K562 (cell line): ENCODE results near the gene CFAP221. TPM values are rescaled to one million over a fixed set of nuclear protein-coding genes. Genes with fewer than 3 reads are reported as not detected.

ENCODE experiments used
- ATAC-seq: fragments of 200-7000 bp; cut with Tn5 transposase; 3 replicates; pipeline ENCODE4 v1.9.1; 2020; ENCODE audit warnings: moderate library complexity
- BruUV-seq: library from RNA; stranded (reverse); fragments of 400-500 nt; replicated peaks from 2 replicates; lab custom pipeline; 2021; lab: Mats Ljungman, UMichigan
- CTCF ChIA-PET: fragments of 300-600 bp; formaldehyde crosslinking; extraction: SDS; loops from one replicate; lab custom pipeline; 2021; ENCODE audit warnings: low intra/inter-chr PET ratio; lab: Yijun Ruan, JAX
- POLR2A ChIA-PET: fragments of 300-600, 350-650 bp; sonication (Branson Sonifier 250); formaldehyde crosslinking; extraction: SDS; loops from one replicate; lab custom pipeline; 2021; ENCODE audit warnings: antibody characterized with exemption, inconsistent platforms; lab: Yijun Ruan, JAX
- DNase-seq, 4 experiments: peaks; one replicate each; pipeline versions ENCODE4 v3.0.0 to v3.0.0-alpha.2; 2011 to 2018; ENCODE audit warnings: low spot score in 3 of 4, mixed read lengths in 3 of 4; ENCODE audit errors: extremely low read depth in 1 of 4
- FAIRE-seq: peaks from 2 replicates; lab custom pipeline; 2011; peaks lifted over from hg19 to GRCh38; lab: Jason Lieb, UNC
- H2AFZ ChIP-seq: 2 replicates; pipeline ENCODE4 v1.6.0; 2011; ENCODE audit warnings: low read depth, low read length, control low read depth, inconsistent platforms
- H3K27ac ChIP-seq: fragments of 200-600 bp; 3 replicates; pipeline ENCODE4 v1.8.0; 2011; ENCODE audit warnings: low read depth, mild to moderate bottlenecking, control low read depth, inconsistent platforms, low read length, moderate library complexity, mixed read lengths; ENCODE audit errors: extremely low read depth
- H3K27me3 ChIP-seq, 2 experiments: fragments of 300-600 bp in 1 of 2; 2 replicates in 1 of 2; 3 replicates in 1 of 2; pipeline versions ENCODE4 v1.6.0 to v1.8.0; 2011; ENCODE audit warnings: inconsistent platforms in 2 of 2, low read length in 2 of 2, mild to moderate bottlenecking in 1 of 2, mixed read lengths in 1 of 2, moderate library complexity in 1 of 2; ENCODE audit not compliant: control insufficient read depth in 2 of 2, insufficient read depth in 2 of 2
- H3K36me3 ChIP-seq: fragments of 300-600 bp; 3 replicates; pipeline ENCODE4 v1.8.0; 2011; ENCODE audit warnings: mild to moderate bottlenecking, low read length, inconsistent platforms; ENCODE audit not compliant: control insufficient read depth, insufficient read depth
- H3K4me1 ChIP-seq, 2 experiments: fragments of 200-600 bp in 1 of 2; replicated peaks in 1 of 2; 2 replicates in 1 of 2; 3 replicates in 1 of 2; pipeline versions ENCODE4 v1.5.1 to v1.8.0; 2011; ENCODE audit warnings: inconsistent platforms in 2 of 2, low read length in 2 of 2, mild to moderate bottlenecking in 1 of 2, mixed read lengths in 1 of 2, moderate library complexity in 1 of 2; ENCODE audit not compliant: control insufficient read depth in 2 of 2, insufficient read depth in 2 of 2
- H3K4me2 ChIP-seq: 2 replicates; pipeline ENCODE4 v1.6.1; 2011; ENCODE audit warnings: low read length, control low read depth, inconsistent platforms, mixed read lengths; ENCODE audit not compliant: insufficient read depth
- H3K4me3 ChIP-seq: fragments of 200-600 bp; sonication (generic), shearing (Covaris generic); 2 replicates; pipeline ENCODE4 v1.5.1; 2016; ENCODE audit warnings: control low read depth, inconsistent platforms
- H3K79me2 ChIP-seq: fragments of 200-600 bp; 3 replicates; pipeline ENCODE4 v1.8.0; 2011; ENCODE audit warnings: low read length, inconsistent platforms; ENCODE audit not compliant: control insufficient read depth, insufficient read depth
- H3K9ac ChIP-seq, 2 experiments: 2 replicates each; pipeline versions ENCODE4 v1.6.0 to v1.6.1; 2011; ENCODE audit warnings: low read depth in 2 of 2, low read length in 2 of 2, control low read depth in 1 of 2, inconsistent platforms in 1 of 2, mild to moderate bottlenecking in 1 of 2, mixed read lengths in 1 of 2; ENCODE audit not compliant: insufficient read depth in 1 of 2
- H3K9me1 ChIP-seq: one replicate; pipeline ENCODE4 v1.6.0; 2011; ENCODE audit warnings: inconsistent platforms, mild to moderate bottlenecking, low read length, moderate library complexity; ENCODE audit not compliant: control insufficient read depth, insufficient read depth
- H3K9me3 ChIP-seq: replicated peaks from 2 replicates; pipeline ENCODE4 v1.5.1; 2011; ENCODE audit warnings: low read depth, low read length, inconsistent platforms; ENCODE audit not compliant: control insufficient read depth, insufficient read depth
- H4K20me1 ChIP-seq: replicated peaks from 2 replicates; pipeline ENCODE4 v1.6.1; 2011; ENCODE audit warnings: low read length, inconsistent platforms, mixed read lengths; ENCODE audit not compliant: control insufficient read depth, insufficient read depth
- ETV6 ChIP-seq, 3 experiments: fragments of 150-350 bp in 1 of 3; sonication (generic) in 1 of 3; formaldehyde crosslinking in 1 of 3; IDR thresholded peaks; 2 replicates each; pipeline versions ENCODE4 v1.6.1 to v1.8.0; 2014 to 2022; ENCODE audit warnings: borderline replicate concordance in 2 of 3, low read depth in 2 of 3, antibody characterized with exemption in 1 of 3, low read length in 1 of 3, mild to moderate bottlenecking in 1 of 3, missing genetic modification reagents in 1 of 3
- GTF2A2 ChIP-seq: IDR thresholded peaks from 2 replicates; pipeline ENCODE4 v1.6.1; 2016; ENCODE audit warnings: mild to moderate bottlenecking, missing genetic modification characterization, missing compliant biosample characterization
- HMGXB4 ChIP-seq: sonication (generic); formaldehyde crosslinking; IDR thresholded peaks from 2 replicates; pipeline ENCODE4 v1.8.1; 2023; ENCODE audit warnings: mild to moderate bottlenecking, missing genetic modification reagents
- KLF13 ChIP-seq: fragments of 450-650 bp; IDR thresholded peaks from 2 replicates; pipeline ENCODE4 v1.6.1; 2016; ENCODE audit warnings: missing genetic modification characterization, low read depth, mild to moderate bottlenecking, missing compliant biosample characterization, moderate library complexity, borderline replicate concordance
- LCOR ChIP-seq: sonication (generic); formaldehyde crosslinking; IDR thresholded peaks from 2 replicates; pipeline ENCODE4 v1.8.0; 2022; ENCODE audit warnings: mild to moderate bottlenecking, missing genetic modification reagents
- MAZ ChIP-seq, 2 experiments: fragments of 450-650 bp in 1 of 2; sonication (generic) in 1 of 2; formaldehyde crosslinking; IDR thresholded peaks in 1 of 2; conservative IDR thresholded peaks in 1 of 2; 2 replicates each; pipeline versions ENCODE4 v1.4.0 to v1.5.0; 2020; ENCODE audit warnings: mild to moderate bottlenecking in 1 of 2, missing genetic modification reagents in 1 of 2
- MTA3 ChIP-seq: fragments of 450-650 bp; formaldehyde crosslinking; IDR thresholded peaks from 2 replicates; pipeline ENCODE4 v1.6.1; 2017; ENCODE audit warnings: mild to moderate bottlenecking, borderline replicate concordance
- NCOA2 ChIP-seq, 2 experiments: fragments of 450-650 bp; IDR thresholded peaks; 2 replicates each; pipeline ENCODE4 v1.6.1; 2018; ENCODE audit warnings: mild to moderate bottlenecking in 2 of 2, moderate library complexity in 1 of 2; ENCODE audit not compliant: partially characterized antibody in 2 of 2
- PHB2 ChIP-seq: fragments of 450-650 bp; IDR thresholded peaks from 2 replicates; pipeline ENCODE4 v1.6.1; 2017; ENCODE audit warnings: low read depth
- SMARCA4 ChIP-seq: fragments of 450-650 bp; IDR thresholded peaks from 2 replicates; pipeline ENCODE4 v1.6.1; 2016
- U2AF2 ChIP-seq: fragments of 200-400 bp; formaldehyde crosslinking; optimal IDR thresholded peaks from 2 replicates; pipeline ENCODE3; 2017; ENCODE audit warnings: low read depth, mild to moderate bottlenecking, low read length
- ZKSCAN3 ChIP-seq: fragments of 250-450 bp; sonication (Bioruptor Pico); IDR thresholded peaks from 2 replicates; pipeline ENCODE4 v1.4.0; 2020
- ZNF134 ChIP-seq: fragments of 250-450 bp; sonication (Bioruptor Pico); conservative IDR thresholded peaks from 2 replicates; pipeline ENCODE4 v1.4.0; 2020
- ZNF175 ChIP-seq: fragments of 200-800 bp; sonication (Bioruptor generic); IDR thresholded peaks from 2 replicates; pipeline ENCODE4 v1.6.1; 2016; ENCODE audit warnings: low read depth, mild to moderate bottlenecking, missing genetic modification characterization, missing compliant biosample characterization
- ZNF766 ChIP-seq: fragments of 200-800 bp; sonication (Bioruptor generic); conservative IDR thresholded peaks from 2 replicates; pipeline ENCODE4 v1.6.1; 2016; ENCODE audit warnings: missing genetic modification characterization, missing compliant biosample characterization
- whole genome bisulfite sequencing: fragments of 100-300 bp; shearing (Covaris generic); methylation state at CpG from one replicate; pipeline ENCODE4 v1.1.6; 2016; ENCODE audit warnings: low coverage, mixed read lengths; ENCODE audit not compliant: insufficient coverage; ENCODE audit errors: missing lambda C conversion rate; 5-methylcytosine and 5-hydroxymethylcytosine counted together
- in situ Hi-C: fragments of 300-500 bp; cut with MboI; formaldehyde crosslinking; loops from 4 replicates; pipeline ENCODE4 v1.15.0; 2018; ENCODE audit warnings: inconsistent platforms, mixed read lengths
- intact Hi-C: fragments of 100-400 bp; cut with micrococcal nuclease; formaldehyde crosslinking; loops from 2 replicates; pipeline ENCODE4 v1.14.2; 2022
- polyA plus RNA-seq, 8 experiments: library from polyadenylated mRNA; depleted of rRNA in 4 of 8; stranded (reverse) in 5 of 8; unstranded in 3 of 8; fragments of >200 nt; fragmentation: Nextera tagmentation in 2 of 8; fragmentation: Illumina TruSeq in 1 of 8; extraction: Ambion mirVana in 2 of 8; extraction: Trizol in 1 of 8; gene quantifications; 2 replicates each; pipeline versions ENCODE4 v1.2.1 to v1.2.3, GENCODE V29; 2011 to 2014; ENCODE audit warnings: inconsistent platforms in 1 of 8, missing spikeins in 1 of 8
- total RNA-seq, 7 experiments: library from RNA; depleted of rRNA in 6 of 7; stranded (reverse); fragments of >200 nt in 6 of 7; fragmentation: Illumina TruSeq in 2 of 7; extraction: Trizol in 2 of 7; gene quantifications; 2 replicates each; pipeline versions ENCODE4 v1.2.1 to v1.2.3, GENCODE V29; 2011 to 2021; ENCODE audit warnings: low replicate concordance in 1 of 7

The CFAP221 gene
- total and polyA plus RNA-seq, 9 of the 15 experiments (the other 6 are each of a cell fraction or from before 2014, with no cell fraction given), result 0.09 to 1.4 (median 0.65) TPM

- WGBS, result 7% methylated on average over 3 of the region's 3 CpGs
Measured at GRCh38 chr2:119646149-119646548, 101.9 kb downstream of the CFAP221 start.

GRCh38 chr2:119647440-119648169 lies 103.4 kb downstream of the CFAP221 start:
- no peak overlapping the region for H2AFZ ChIP-seq
- ChIA-PET POLR2A (interaction anchor here (0.5 to 1.6 kb wide), 3 partner anchors 9 to 279 kb away, joined by 3 to 4 read pairs (median 3); no protein-coding TSS in a partner anchor), CTCF (no interaction called here)
- WGBS, result 2% methylated on average over 7 of the region's 7 CpGs
- no peaks in the 10 kb centered on the region for H3K4me1 ChIP-seq
- no peaks in the 10 kb centered on the region for H3K9me1 ChIP-seq
- DNase-seq (no peak), FAIRE-seq (no peak), ATAC-seq (no peak)
- H4K20me1 ChIP-seq, result no peaks in the 10 kb centered on the region
- no peaks in the 10 kb centered on the region for H3K79me2 ChIP-seq
- no peaks in the 10 kb centered on the region for H3K9me3 ChIP-seq
- H3K4me3 ChIP-seq, result no peak overlapping the region
- no peaks in the 10 kb centered on the region for H3K36me3 ChIP-seq
- intact Hi-C loops, result no loop called here
- no TSS peak for BruUV-seq
- in situ Hi-C loops, result no loop called here
- H3K27ac ChIP-seq, result no peak overlapping the region
- H3K4me2 ChIP-seq, result no peak overlapping the region
- H3K27me3 ChIP-seq, result peaks cover 8 to 22% of the 10 kb centered on the region in 2 experiments
- no peak overlapping the region for H3K9ac ChIP-seq
- TF ChIP-seq HMGXB4 (no peak), MTA3 (no peak), PHB2 (no peak), NCOA2 (IDR thresholded peaks at IDR 0.05; ENCODE audit: partially characterized antibody in 2 of 2) (no peak), ZNF134 (CRISPR knock-in tag) (no peak), LCOR (CRISPR knock-in tag) (no peak), GTF2A2 (no peak), ZKSCAN3 (no peak), KLF13 (tag) (no peak), MAZ (CRISPR knock-in tag; conservative IDR thresholded peaks at IDR 0.05 in 1 of 2, IDR thresholded peaks at IDR 0.05 in 1 of 2) (no peak), U2AF2 (no peak), SMARCA4 (no peak), ETV6 (IDR thresholded peaks at IDR 0.05; ENCODE audit: borderline replicate concordance in 1 of 2, low read depth in 2 of 2, low read length in 1 of 2) (no peak), ETV6 (CRISPR knock-in tag; IDR thresholded peaks at IDR 0.05; ENCODE audit: borderline replicate concordance) (no peak)

More at GRCh38 chr2:119646149-119646548, 101.9 kb downstream of the CFAP221 start:
- no peaks in the 10 kb centered on the region for H3K9me1 ChIP-seq
- TF ChIP-seq ZNF175 (no peak), ZNF766 (peak; percentile 92)
- TF ChIP-seq, all 486 proteins: peak for 1
- peaks cover 8 to 27% of the 10 kb centered on the region in 2 experiments for H3K27me3 ChIP-seq
- ATAC-seq (no peak), FAIRE-seq (no peak), DNase-seq (no peak)
- H3K36me3 ChIP-seq, result no peaks in the 10 kb centered on the region
- POLR2A ChIA-PET, result no interaction called here
- H3K79me2 ChIP-seq, result no peaks in the 10 kb centered on the region
- intact Hi-C loops (no loop called here), in situ Hi-C loops (no loop called here)
- no peaks in the 10 kb centered on the region for H3K9me3 ChIP-seq
- no TSS peak for BruUV-seq
- CTCF ChIA-PET, result interaction anchor here (1.4 kb wide), 1 partner anchor 14 kb away, joined by 3 read pairs; no protein-coding TSS in a partner anchor
- H3K4me2 ChIP-seq, result no peak overlapping the region
- no peaks in the 10 kb centered on the region for H4K20me1 ChIP-seq
- no peaks in the 10 kb centered on the region for H3K4me1 ChIP-seq
- H3K27ac ChIP-seq, result no peak overlapping the region
- H3K9ac ChIP-seq, result no peak overlapping the region
- H2AFZ ChIP-seq, result no peak overlapping the region
- H3K4me3 ChIP-seq, result no peak overlapping the region
